SH-SY5Y (cell line): ENCODE results near the gene NUP85.

Source experiments
- GATA2 ChIP-seq: IDR thresholded peaks from 2 replicates; pipeline ENCODE4 v1.6.1; 2011; ENCODE audit warnings: mild to moderate bottlenecking, low read depth, low read length
- GATA3 ChIP-seq: IDR thresholded peaks from 2 replicates; pipeline ENCODE4 v1.6.1; 2011; ENCODE audit warnings: low read depth, mild to moderate bottlenecking, low read length, moderate library complexity

- TF ChIP-seq GATA2 (no peak), GATA3 (no peak)
Observed at GRCh38 chr17:75271233-75271954, 65.9 kb downstream of the NUP85 start.
